ENCODE measurements around the gene FARS2.

FARS2 gene

DNA sequence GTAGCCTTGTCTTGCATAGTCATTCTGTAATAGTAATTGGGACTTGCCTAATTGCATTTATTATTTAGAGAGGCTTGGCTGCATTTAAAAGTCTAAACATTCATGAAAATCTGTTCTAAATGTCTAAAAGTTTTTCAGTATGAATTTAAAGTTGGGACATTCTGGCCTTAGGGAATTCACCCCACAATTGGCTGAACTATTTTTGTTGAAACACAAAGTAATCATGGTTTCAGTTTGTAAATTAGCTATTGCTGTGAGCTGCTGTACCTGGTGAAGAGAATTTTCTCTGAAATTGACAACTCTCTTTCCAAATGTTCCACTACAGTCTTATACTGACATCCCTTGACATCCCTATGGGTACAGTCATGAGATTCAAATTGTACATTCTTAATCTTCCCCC lies 253.0 kb downstream of the FARS2 start:
- no peak for DNase-seq

- no peak for DNase-seq
These were observed 253.9 kb downstream of the FARS2 start for GRCh38 chr6:5515200-5515599.

GRCh38 chr6:5516036-5516435 lies 254.7 kb downstream of the FARS2 start:
- DNase-seq: no peak

DNA sequence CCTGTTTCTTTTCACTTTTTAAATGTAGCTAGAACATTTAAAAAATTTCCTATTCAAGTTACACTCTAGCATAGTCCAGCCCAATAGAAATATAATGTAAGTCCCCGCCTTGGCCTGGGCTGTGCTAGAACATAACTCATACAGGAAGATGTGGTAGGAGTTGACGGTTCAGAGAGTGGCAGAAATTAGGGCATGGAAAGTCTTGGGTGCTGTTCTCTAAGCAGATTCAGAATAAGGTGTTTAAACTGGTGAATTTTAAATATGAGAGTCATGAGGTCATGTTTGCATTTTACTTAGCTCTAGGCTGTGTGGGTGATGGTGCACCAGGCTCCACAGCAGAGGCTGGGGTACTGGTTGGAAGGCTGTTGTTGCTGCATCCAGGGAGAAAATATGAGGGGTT lies 256.5 kb downstream of the FARS2 start:
- DNase-seq: no peak

DNA sequence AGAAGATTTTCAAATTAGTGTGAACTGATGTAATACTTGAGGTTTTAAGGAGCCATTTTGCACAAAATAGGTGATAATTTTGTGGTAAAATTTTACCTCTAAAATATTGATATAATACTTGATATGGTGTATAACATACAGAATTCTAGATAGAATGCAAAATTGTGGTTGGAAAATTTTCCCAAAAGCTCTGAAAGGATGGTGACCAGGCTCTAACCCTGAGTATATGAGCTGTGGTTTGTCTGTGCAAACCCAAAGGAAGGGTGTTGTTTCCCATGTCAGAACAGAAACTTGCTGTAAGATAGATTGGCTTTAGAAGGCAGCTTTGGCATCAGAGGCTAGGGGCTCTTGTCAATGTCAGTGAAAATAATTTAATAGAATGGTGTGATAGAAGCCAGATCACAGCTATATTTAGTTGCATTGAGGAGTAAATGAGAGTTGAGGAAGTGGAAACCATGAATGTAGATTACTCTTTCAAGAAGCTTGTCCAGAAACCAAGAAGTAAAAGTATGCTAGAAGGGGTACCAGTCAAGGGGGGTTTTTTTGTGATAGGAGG lies 257.7 kb downstream of the FARS2 start:
- no peak for DNase-seq

DNA sequence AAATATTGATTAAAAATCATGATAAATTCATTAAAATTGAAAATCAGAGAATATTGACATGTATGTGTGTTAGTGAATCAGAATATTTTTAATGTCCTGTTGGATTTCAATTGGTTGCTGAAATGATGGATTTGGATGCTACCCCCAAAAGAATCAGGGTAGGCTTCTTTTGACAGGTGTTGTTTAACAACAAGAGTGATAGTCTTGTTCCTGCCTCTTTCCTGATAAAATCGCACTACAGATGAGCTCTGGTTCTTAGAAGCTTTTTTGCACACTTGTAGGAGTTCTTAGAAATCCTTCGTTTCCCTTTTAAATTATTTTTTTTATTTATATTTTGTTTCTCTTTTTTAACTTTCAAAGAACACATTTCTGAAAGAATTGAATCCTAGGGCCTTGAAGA lies 259.5 kb downstream of the FARS2 start:
- DNase-seq: no peak

GRCh38 chr6:5521322-5521721 lies 260.0 kb downstream of the FARS2 start:
- DNase-seq: no peak

DNA sequence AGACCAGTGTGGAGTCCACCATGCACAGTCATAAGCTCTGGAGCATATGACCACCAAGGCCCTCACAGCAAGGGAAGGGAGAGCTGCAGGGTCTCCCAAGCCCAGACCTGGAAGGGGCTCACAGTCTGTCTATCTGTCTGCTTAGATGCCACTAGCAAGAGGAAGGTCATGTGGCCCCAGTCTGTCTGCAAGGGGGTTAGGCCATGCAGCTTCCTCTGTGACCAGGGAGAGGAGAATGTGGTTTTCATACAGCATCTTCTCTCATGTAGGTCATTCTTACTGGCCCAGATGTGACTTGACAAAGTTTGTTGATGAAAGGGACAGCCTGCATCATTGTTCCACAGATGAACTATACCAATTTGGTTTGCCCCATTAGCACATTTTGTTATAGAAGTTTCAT lies 260.8 kb downstream of the FARS2 start:
- DNase-seq: no peak

GRCh38 chr6:5524110-5524509 lies 262.8 kb downstream of the FARS2 start:
- DNase-seq: no peak

- DNase-seq: no peak
These were observed 263.9 kb downstream of the FARS2 start for GRCh38 chr6:5525209-5525608.

GRCh38 chr6:5529015-5529414 lies 267.7 kb downstream of the FARS2 start:
- DNase-seq: no peak

- DNase-seq: no peak
These were observed 268.4 kb downstream of the FARS2 start for GRCh38 chr6:5529733-5530132.

- no peak for DNase-seq
These were observed 269.8 kb downstream of the FARS2 start for GRCh38 chr6:5531161-5531560.

- DNase-seq: no peak
These were observed 270.6 kb downstream of the FARS2 start for GRCh38 chr6:5531853-5532375.

DNA sequence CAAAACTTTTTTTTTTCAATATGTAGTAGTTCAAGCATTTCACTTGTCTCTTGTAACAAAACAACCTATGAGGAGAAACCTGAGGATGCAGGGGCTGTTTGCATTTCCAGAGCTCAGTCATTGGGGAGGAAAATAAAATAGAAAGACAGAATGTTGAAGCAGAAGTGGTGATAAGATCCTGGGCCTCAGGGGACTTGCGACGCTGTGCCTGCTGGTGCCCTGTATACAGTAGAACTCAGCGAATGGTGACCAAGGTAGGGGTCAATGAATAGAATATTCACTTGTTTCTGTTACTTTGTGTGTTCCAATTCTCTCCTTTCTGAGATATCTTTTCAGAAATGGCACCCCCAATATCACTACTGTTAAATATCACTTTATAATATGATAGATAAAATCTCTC lies 271.6 kb downstream of the FARS2 start:
- no peak for DNase-seq

- no peak for DNase-seq
These were observed 273.3 kb downstream of the FARS2 start for GRCh38 chr6:5534643-5535042.

DNA sequence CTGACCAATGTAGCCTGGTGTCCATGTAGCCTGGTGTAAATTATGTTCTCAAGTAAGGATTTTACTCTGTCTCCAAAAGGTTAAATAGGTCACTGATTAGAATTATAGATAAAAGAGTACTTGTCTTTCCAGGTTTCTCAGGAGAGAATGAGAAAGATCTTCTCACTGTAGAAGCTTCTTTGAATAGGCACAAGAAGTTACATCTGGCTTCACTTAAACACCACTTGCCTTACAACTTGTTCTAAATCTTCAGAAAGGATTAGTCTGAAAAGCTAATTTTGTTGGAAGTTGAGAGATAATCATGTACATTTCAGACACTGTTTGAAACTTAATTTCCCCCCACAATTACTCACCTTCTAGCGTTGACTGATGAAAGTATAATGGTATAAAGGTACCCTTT lies 275.3 kb downstream of the FARS2 start:
- DNase-seq: no peak

GRCh38 chr6:5537132-5537531 lies 275.8 kb downstream of the FARS2 start:
- DNase-seq: no peak

DNA sequence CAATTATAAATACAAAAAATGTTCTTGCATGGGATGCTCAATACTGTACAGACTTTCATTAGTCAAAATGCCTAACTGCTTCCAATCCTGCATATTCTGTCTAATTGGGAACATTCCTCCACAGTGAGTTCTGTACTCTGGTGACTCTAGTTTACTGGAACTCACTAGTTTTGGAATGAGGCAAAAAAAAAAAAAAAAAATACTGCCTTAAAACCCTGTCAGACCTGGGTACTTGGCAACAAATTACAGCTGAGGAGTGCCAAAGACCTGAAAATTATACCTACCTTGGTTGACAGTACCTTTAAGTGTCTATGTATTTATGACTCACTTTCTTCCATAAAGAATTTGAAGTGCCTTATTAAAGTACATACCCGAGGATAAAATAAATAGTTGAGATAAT lies 276.7 kb downstream of the FARS2 start:
- no peak for DNase-seq

GRCh38 chr6:5540370-5540769 lies 279.1 kb downstream of the FARS2 start:
- no peak for DNase-seq

GRCh38 chr6:5541025-5541424 lies 279.7 kb downstream of the FARS2 start:
- DNase-seq: no peak

DNA sequence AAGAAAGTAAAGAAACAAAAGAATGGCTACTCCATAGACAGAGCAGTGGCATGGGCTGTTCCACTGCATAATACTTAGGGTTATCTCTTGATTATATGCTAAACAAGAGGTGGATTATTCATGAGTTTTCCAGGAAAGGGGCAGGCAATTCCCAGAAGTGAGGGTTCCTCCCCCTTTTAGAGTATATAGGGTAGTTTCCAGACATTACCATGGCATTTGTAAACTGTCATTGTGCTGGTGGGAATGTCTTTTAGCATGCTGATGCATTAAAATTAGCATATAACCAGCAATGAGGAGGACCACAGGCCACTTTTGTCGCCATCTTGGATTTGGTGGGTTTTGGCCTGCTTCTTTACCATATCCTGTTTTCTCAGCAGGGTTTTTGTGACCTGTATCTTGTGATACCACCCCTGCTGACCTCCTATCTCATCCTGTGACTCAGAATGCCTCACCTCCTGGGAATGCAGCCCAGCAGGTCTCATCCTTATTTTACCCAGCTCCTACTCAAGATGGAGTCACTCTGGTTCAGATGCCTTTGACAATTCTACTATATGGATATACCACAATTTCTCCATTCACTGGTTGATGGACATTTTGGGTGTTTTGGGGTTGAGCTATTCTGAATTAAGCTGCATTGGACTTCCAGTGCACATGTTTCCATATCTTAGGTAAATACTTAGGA lies 280.6 kb downstream of the FARS2 start:
- DNase-seq: no peak

DNA sequence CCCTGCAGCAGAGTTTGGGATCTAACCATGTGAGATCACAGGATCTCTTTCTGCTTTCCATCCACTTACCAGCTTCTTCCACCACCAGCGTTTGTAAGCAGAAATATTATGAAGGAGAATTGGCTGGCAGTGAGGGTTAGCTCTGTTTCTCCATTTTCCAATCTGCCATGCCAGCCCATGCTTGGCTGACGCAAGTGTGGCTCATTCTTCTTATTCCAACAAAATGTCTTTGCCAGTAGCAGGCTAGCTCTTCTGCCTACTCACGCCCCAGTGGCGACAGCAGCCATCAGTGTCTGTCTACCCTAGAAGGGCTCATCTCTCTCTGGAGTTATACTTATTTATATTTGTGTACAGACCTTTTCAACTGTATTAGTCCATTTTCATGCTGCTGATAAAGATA lies 286.2 kb downstream of the FARS2 start:
- no peak for DNase-seq

GRCh38 chr6:5550631-5551030 lies 289.3 kb downstream of the FARS2 start:
- no peak for DNase-seq

GRCh38 chr6:5552243-5552642 lies 290.9 kb downstream of the FARS2 start:
- DNase-seq: no peak
